Measurements from ENCODE around the gene TPM3. TPM values are rescaled to one million over a fixed set of nuclear protein-coding genes. Genes with fewer than 3 reads are reported as not detected.
"Not testable (repeated sequence)": the region's sequence is repeated elsewhere in the genome, so short reads cannot be mapped to it uniquely, and the experiment has no call there.

The TPM3 gene
- polyA plus RNA-seq, 1 donor = 535 TPM

GRCh38 chr1:154206196-154206595 is 14.3 kb upstream of the TPM3 start, which contains the start of gene CFAP141:
Gene CFAP141, minus strand, starts transcription at chr1:154206333. Its CDS starts 26 bp downstream, at chr1:154206307.
- DNase-seq (ENCODE audit: low read depth) = no peak

- DNase-seq (ENCODE audit: low read depth) = not testable (repeated sequence)
These were observed 13.9 kb upstream of the TPM3 start for GRCh38 chr1:154205778-154206177.

- DNase-seq (ENCODE audit: low read depth) = no peak
These were observed 7.6 kb upstream of the TPM3 start for GRCh38 chr1:154199563-154199879.

- DNase-seq (ENCODE audit: low read depth) = no peak
These were observed 7.1 kb upstream of the TPM3 start for GRCh38 chr1:154198756-154199562.

- DNase-seq (ENCODE audit: low read depth) = no peak
These were observed 1.9 kb upstream of the TPM3 start for GRCh38 chr1:154193821-154194220.

GRCh38 chr1:154192476-154192875 is 576 bp upstream of the TPM3 start:
- no peak for DNase-seq (ENCODE audit: low read depth)

- no peak for DNase-seq (ENCODE audit: low read depth)
These were observed 1.4 kb downstream of the TPM3 start for GRCh38 chr1:154190550-154190949.

GRCh38 chr1:154186852-154187501 is 4.9 kb downstream of the TPM3 start:
- no peak for DNase-seq (ENCODE audit: low read depth)

- no peak for DNase-seq (ENCODE audit: low read depth)
These were observed 5.7 kb downstream of the TPM3 start for GRCh38 chr1:154186177-154186576.

- DNase-seq (ENCODE audit: low read depth) = peak; percentile 82
These were observed 8.6 kb downstream of the TPM3 start for GRCh38 chr1:154183046-154183915.

GRCh38 chr1:154182344-154183045 is 9.4 kb downstream of the TPM3 start:
- no peak for DNase-seq (ENCODE audit: low read depth)

- DNase-seq (ENCODE audit: low read depth) = no peak
These were observed 10.0 kb downstream of the TPM3 start for GRCh38 chr1:154181944-154182343.

- no peak for DNase-seq (ENCODE audit: low read depth)
These were observed 11.8 kb downstream of the TPM3 start for GRCh38 chr1:154179946-154180687.

GRCh38 chr1:154178911-154179811 is 12.7 kb downstream of the TPM3 start:
- DNase-seq (ENCODE audit: low read depth) = no peak

- no peak for DNase-seq (ENCODE audit: low read depth)
These were observed 13.9 kb downstream of the TPM3 start for GRCh38 chr1:154178013-154178412.

- DNase-seq (ENCODE audit: low read depth) = no peak
These were observed 15.6 kb downstream of the TPM3 start for GRCh38 chr1:154176337-154176736.

- DNase-seq (ENCODE audit: low read depth) = no peak
These were observed 17.2 kb downstream of the TPM3 start for GRCh38 chr1:154174654-154175053.

- DNase-seq (ENCODE audit: low read depth) = no peak
These were observed 20.0 kb downstream of the TPM3 start for GRCh38 chr1:154171880-154172279.

GRCh38 chr1:154171223-154171583 is 20.7 kb downstream of the TPM3 start:
- no peak for DNase-seq (ENCODE audit: low read depth)

Measured in forelimb muscle (tissue), 1 donor.